Natural killer cell treated with Interleukin-12 subunit alpha and Interleukin-12 subunit beta and Interleukin-15 and Interleukin-18, amount 100 ng/mL, for 72 hours (primary cell): ENCODE results near the gene PNKD. TPM values are rescaled to one million over a fixed set of nuclear protein-coding genes. Genes with fewer than 3 reads are reported as not detected.

ENCODE experiments used
- ATAC-seq, 2 donors: fragments of 150-1000 bp; cut with Tn5 transposase in 1 of 2; sonication (Bioruptor Pico), chemical (Tn5 transposase) in 1 of 2; 2 replicates each; pipeline ENCODE4 v1.10.0; 2021
- DNase-seq: peaks from one replicate; pipeline ENCODE4 v3.0.0; 2022; ENCODE audit warnings: low spot score
- H3K27ac Mint-ChIP-seq, 2 donors: 1 replicate in 1 of 2; 2 replicates in 1 of 2; pipeline ENCODE4 v1.8.0; 2022; ENCODE audit warnings: mixed read lengths in 2 of 2, mild to moderate bottlenecking in 1 of 2, moderate library complexity in 1 of 2
- H3K27me3 Mint-ChIP-seq, 2 donors: 1 replicate in 1 of 2; 2 replicates in 1 of 2; pipeline ENCODE4 v1.8.0; 2022; ENCODE audit warnings: mixed read lengths in 2 of 2
- H3K36me3 Mint-ChIP-seq: one replicate; pipeline ENCODE4 v1.8.0; 2022; ENCODE audit warnings: mixed read lengths
- H3K4me1 Mint-ChIP-seq, 2 donors: 1 replicate in 1 of 2; 2 replicates in 1 of 2; pipeline ENCODE4 v1.8.0; 2022; ENCODE audit warnings: low read depth in 2 of 2, mixed read lengths in 2 of 2, mild to moderate bottlenecking in 1 of 2
- H3K4me3 Mint-ChIP-seq: one replicate; pipeline ENCODE4 v1.8.0; 2022; ENCODE audit warnings: mixed read lengths
- H3K9me3 Mint-ChIP-seq: 2 replicates; pipeline ENCODE4 v1.8.0; 2022; ENCODE audit warnings: mixed read lengths
- total RNA-seq, 2 donors: library from RNA; stranded (reverse); gene quantifications; one replicate each; pipeline ENCODE4 v1.2.3, GENCODE V29; 2022

The PNKD gene
- total RNA-seq, 2 donors from 2014 or later, result 20.6 to 22.0 TPM

DNA sequence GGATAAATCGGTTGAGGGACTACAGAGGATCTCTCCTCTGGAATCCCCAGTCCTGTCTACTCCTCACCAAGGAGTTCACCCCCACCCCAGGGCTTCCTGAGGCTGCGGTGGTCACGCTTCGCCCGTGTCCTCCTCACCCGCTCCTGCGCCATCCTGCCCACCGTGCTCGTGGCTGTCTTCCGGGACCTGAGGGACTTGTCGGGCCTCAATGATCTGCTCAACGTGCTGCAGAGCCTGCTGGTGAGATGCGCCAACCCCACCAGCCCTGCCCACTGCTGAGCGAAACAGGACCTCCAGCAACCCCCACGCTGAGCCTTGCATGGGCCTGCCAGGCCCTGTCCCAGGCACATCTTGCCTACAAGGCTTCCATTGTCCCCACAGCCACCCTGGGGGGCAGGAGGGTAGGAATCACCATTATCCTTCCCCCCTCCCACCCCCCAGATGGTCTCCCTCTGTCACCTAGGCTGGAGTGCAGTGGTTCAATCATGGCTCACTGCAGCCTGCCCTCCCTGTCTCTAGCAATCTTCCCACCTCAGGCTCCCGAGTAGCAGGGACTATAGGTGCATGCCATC lies 122.7 kb downstream of the PNKD start:
- no peaks in the 10 kb centered on the region for H3K9me3 Mint-ChIP-seq
- ATAC-seq, result no peak
- H3K36me3 Mint-ChIP-seq, result no peaks in the 10 kb centered on the region
- H3K4me1 Mint-ChIP-seq, result peaks cover 45 to 54% of the 10 kb centered on the region in 2 donors
- H3K27me3 Mint-ChIP-seq, result no peaks in the 10 kb centered on the region
- H3K4me3 Mint-ChIP-seq, result no peak overlapping the region
- no peak for DNase-seq
- H3K27ac Mint-ChIP-seq, result no peak overlapping the region

DNA sequence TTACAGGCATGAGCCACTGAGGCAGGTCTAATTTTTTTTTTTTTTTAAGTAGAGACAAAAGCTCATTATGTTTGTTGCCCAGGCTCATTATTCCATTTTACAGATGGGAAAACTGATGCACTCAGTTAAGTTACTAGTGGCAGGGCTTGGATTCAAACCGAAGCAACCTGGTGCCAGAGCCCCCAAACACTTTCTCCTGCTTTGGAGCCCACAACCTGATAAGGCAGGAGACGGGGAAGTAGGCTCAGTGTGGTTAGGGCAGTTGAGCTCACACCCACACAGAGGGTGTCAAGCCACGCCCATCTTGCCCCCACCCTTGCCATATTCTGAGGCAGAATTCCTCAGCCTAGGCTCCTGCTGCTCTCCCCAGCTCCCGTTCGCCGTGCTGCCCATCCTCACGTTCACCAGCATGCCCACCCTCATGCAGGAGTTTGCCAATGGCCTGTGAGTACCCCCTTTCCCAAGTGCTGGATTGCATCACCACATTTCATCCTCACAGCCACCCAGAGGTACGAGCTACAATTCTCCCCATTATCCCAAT lies 123.5 kb downstream of the PNKD start:
- H3K4me3 Mint-ChIP-seq, result no peak overlapping the region
- H3K36me3 Mint-ChIP-seq, result no peaks in the 10 kb centered on the region
- ATAC-seq, result no peak
- H3K9me3 Mint-ChIP-seq, result no peaks in the 10 kb centered on the region
- H3K27ac Mint-ChIP-seq, result peak overlapping the region in 1 of 2 donors; percentile 26
- H3K4me1 Mint-ChIP-seq, result peaks cover 47 to 57% of the 10 kb centered on the region in 2 donors
- DNase-seq, result no peak
- no peaks in the 10 kb centered on the region for H3K27me3 Mint-ChIP-seq

DNA sequence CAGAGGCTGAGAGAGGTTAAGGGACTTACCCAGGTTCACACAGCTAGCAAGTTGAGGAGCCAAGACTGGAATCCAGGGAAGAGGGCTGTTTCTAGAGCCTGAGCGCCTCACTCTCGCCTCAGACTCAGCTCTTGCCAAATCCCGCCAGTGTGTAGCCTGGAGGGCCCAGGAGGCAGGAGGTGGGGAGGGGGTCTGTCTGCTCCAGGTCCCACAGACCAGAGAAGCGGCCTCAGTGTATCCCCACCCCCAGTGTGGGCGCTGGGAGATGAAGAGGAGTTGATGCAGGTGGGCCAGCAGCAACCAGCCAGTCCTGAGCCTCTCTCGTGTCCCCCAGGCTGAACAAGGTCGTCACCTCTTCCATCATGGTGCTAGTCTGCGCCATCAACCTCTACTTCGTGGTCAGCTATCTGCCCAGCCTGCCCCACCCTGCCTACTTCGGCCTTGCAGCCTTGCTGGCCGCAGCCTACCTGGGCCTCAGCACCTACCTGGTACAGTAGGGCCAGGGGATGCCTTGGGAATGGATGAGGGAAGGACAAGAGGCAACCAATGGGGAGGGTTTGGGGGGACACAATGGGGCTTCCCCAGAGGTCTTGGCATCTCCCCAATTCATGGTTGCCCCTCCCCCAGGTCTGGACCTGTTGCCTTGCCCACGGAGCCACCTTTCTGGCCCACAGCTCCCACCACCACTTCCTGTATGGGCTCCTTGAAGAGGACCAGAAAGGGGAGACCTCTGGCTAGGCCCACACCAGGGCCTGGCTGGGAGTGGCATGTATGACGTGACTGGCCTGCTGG lies 124.2 kb downstream of the PNKD start:
- no peak for ATAC-seq
- Mint-ChIP-seq H3K4me3 (peak overlapping the region; percentile 30), H3K36me3 (no peaks in the 10 kb centered on the region), H3K4me1 (peaks cover 45 to 57% of the 10 kb centered on the region in 2 donors), H3K27ac (peak overlapping the region in 1 of 2 donors; percentile 26), H3K9me3 (no peaks in the 10 kb centered on the region), H3K27me3 (no peaks in the 10 kb centered on the region)
- no peak for DNase-seq

DNA sequence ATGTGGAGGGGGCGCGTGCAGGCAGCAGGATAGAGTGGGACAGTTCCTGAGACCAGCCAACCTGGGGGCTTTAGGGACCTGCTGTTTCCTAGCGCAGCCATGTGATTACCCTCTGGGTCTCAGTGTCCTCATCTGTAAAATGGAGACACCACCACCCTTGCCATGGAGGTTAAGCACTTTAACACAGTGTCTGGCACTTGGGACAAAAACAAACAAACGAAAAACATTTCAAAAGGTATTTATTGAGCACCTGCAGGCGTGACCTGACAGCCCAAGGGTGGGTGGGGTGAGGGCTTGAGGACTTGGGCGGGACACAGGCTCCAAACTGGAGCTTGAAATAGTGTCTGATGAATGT lies 124.7 kb downstream of the PNKD start:
- Mint-ChIP-seq H3K9me3 (no peaks in the 10 kb centered on the region), H3K27me3 (no peaks in the 10 kb centered on the region), H3K4me3 (peak overlapping the region; percentile 30), H3K4me1 (peaks cover 39 to 51% of the 10 kb centered on the region in 2 donors), H3K36me3 (no peaks in the 10 kb centered on the region), H3K27ac (peak overlapping the region in 1 of 2 donors; percentile 26)
- no peak for DNase-seq
- no peak for ATAC-seq

DNA sequence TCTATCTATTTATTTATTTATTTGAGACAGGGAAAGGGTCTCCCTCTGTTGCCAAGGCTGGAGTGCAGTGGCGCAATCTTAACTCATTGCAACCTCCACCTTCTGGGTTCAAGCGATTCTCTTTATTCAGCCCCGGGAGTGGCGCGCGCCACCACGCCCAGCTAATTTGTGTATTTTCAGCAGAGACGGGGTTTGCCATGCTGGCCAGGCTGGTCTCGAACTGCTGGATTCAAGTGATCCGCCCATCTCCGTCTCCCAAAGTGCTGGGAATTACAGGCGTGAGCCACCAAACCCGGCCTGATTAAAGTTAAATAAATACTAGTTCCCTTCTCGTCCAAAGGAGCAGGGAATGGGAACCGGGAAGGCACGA lies 125.1 kb downstream of the PNKD start:
- Mint-ChIP-seq H3K4me3 (peak overlapping the region; percentile 85), H3K4me1 (peaks cover 39 to 49% of the 10 kb centered on the region in 2 donors), H3K36me3 (no peaks in the 10 kb centered on the region), H3K27me3 (no peaks in the 10 kb centered on the region), H3K27ac (peak overlapping the region; percentile 89 to 95), H3K9me3 (no peaks in the 10 kb centered on the region)
- no peak for ATAC-seq
- DNase-seq, result no peak

DNA sequence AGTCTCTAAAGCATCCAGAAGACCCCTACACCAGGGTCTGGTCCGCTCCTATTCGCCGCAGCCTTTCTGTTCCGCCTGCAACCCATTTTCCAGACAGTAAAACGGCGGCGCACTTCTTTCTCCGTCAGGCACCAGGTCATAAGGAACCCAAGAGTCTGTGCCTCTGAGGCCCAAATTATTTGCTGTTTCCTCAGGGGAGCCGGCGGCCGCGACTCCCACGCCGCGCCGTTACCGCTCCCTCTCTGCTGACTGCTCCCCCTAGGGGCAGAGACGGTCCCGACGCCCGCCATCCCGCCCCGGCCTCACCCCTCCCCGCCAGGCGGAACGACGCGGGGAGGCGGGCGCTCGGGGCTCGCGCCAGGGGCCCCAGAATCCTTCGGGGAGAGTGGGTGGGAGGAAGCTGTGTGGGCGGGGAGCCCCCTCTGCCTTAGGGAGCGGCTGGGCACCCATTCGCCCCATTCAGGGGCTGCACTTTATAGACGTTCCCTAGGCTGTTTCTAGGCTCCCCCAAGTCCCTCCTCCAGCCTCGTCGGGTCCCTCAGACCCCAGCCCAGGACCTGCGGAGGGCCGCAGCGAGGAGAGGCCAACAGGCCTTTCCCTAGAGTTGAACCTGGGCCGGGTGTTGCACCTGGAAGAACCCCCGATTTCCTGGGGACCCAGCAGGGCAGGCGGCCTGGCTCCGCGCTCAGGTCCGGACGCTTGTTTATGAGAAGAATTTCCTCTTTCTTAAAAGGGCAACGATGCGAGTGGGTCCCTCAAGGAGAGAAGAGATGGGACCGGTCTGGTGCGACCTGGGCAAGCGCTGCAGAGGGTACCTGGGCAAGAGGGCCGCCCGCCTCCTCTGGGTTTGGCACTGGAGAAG lies 125.7 kb downstream of the PNKD start:
- Mint-ChIP-seq H3K4me1 (peaks cover 39 to 49% of the 10 kb centered on the region in 2 donors), H3K4me3 (peak overlapping the region; percentile 85)
- ATAC-seq, result peak; percentile 75 to 81

More for the DNA sequence above, 125.7 kb downstream of the PNKD start:
- Mint-ChIP-seq H3K9me3 (no peaks in the 10 kb centered on the region), H3K36me3 (no peaks in the 10 kb centered on the region), H3K27ac (peak overlapping the region; percentile 89 to 95), H3K27me3 (no peaks in the 10 kb centered on the region)
- DNase-seq, result peak; percentile 95

Other genes with a start within 250 kb of the PNKD start
- gene RUFY4, start 201.3 kb upstream of the PNKD start, total RNA-seq, result under 1 TPM in 1 of 2 donors, not detected in 1; 0.86 TPM
- gene CXCR2, start 144.5 kb upstream of the PNKD start, total RNA-seq, result 1 to 10 TPM in 1 of 2 donors, under 1 TPM in 1; 0.47 to 2.1 TPM
- under 1 TPM in 1 of 2 donors, not detected in 1; 0.28 TPM for gene CXCR1, start 103.6 kb upstream of the PNKD start, total RNA-seq
- 100 to 1,000 TPM; 509 to 675 TPM for gene ARPC2, start 53.3 kb upstream of the PNKD start, total RNA-seq
- gene GPBAR1, start 9.5 kb upstream of the PNKD start, total RNA-seq, result 1 to 10 TPM; 2.6 to 3.0 TPM
- gene AAMP, start 382 bp upstream of the PNKD start, total RNA-seq, result 100 to 1,000 TPM in 1 of 2 donors, 10 to 100 TPM in 1; 75.6 to 104 TPM
- 10 to 100 TPM; 42.8 to 79.0 TPM for gene TMBIM1, start 22.0 kb downstream of the PNKD start, total RNA-seq
- gene CATIP, start 86.3 kb downstream of the PNKD start, total RNA-seq, result not detected
- gene SLC11A1, start 111.8 kb downstream of the PNKD start, total RNA-seq, result under 1 TPM in 1 of 2 donors, not detected in 1; 0.11 TPM
- gene CTDSP1, start 129.3 kb downstream of the PNKD start, total RNA-seq, result 100 to 1,000 TPM in 1 of 2 donors, 10 to 100 TPM in 1; 92.5 to 106 TPM
- gene VIL1, start 148.6 kb downstream of the PNKD start, total RNA-seq, result under 1 TPM in 1 of 2 donors, not detected in 1; 0.10 TPM